Measurements from ENCODE around the gene KRIT1.

Gene KRIT1

GRCh38 chr7:92282221-92282814, 36.6 kb upstream of the KRIT1 start:
- TF ChIP-seq GABPA (IDR thresholded peaks at IDR 0.05; ENCODE audit: low read depth) (no peak), SPI1 (IDR thresholded peaks at IDR 0.05; ENCODE audit: borderline replicate concordance, low read depth) (no peak), POLR2AphosphoS5 (IDR thresholded peaks at IDR 0.05; ENCODE audit: low read depth) (no peak), REST (IDR thresholded peaks at IDR 0.05; ENCODE audit: insufficient replicate concordance, low read depth) (no peak), CTCF (IDR thresholded peaks at IDR 0.05; ENCODE audit: insufficient read depth, low read length) (no peak)
- no peak overlapping the region for H3K4me3 ChIP-seq (replicated peaks; ENCODE audit: insufficient read depth, low read length)
- DNase-seq (ENCODE audit: low read depth in 1 of 2, low spot score in 1 of 2), result no peak
- no peak overlapping the region for H3K27ac ChIP-seq (replicated peaks)
- H3K27me3 ChIP-seq (ENCODE audit: insufficient read depth, poor library complexity, severe bottlenecking), result no peaks in the 10 kb centered on the region

GRCh38 chr7:92281031-92281430, 35.3 kb upstream of the KRIT1 start:
- Histone ChIP-seq H3K27ac (replicated peaks) (no peak overlapping the region), H3K27me3 (ENCODE audit: insufficient read depth, poor library complexity, severe bottlenecking) (no peaks in the 10 kb centered on the region), H3K4me3 (replicated peaks; ENCODE audit: insufficient read depth, low read length) (no peak overlapping the region)
- TF ChIP-seq GABPA (IDR thresholded peaks at IDR 0.05; ENCODE audit: low read depth) (no peak), SPI1 (IDR thresholded peaks at IDR 0.05; ENCODE audit: borderline replicate concordance, low read depth) (no peak), CTCF (IDR thresholded peaks at IDR 0.05; ENCODE audit: insufficient read depth, low read length) (no peak), POLR2AphosphoS5 (IDR thresholded peaks at IDR 0.05; ENCODE audit: low read depth) (no peak), REST (IDR thresholded peaks at IDR 0.05; ENCODE audit: insufficient replicate concordance, low read depth) (no peak)
- no peak for DNase-seq (ENCODE audit: low read depth in 1 of 2, low spot score in 1 of 2)

GRCh38 chr7:92279396-92280031, 33.8 kb upstream of the KRIT1 start:
- Histone ChIP-seq H3K4me3 (replicated peaks; ENCODE audit: insufficient read depth, low read length) (no peak overlapping the region), H3K27ac (replicated peaks) (no peak overlapping the region), H3K27me3 (ENCODE audit: insufficient read depth, poor library complexity, severe bottlenecking) (no peaks in the 10 kb centered on the region)
- TF ChIP-seq GABPA (IDR thresholded peaks at IDR 0.05; ENCODE audit: low read depth), result no peak
- TF ChIP-seq CTCF (IDR thresholded peaks at IDR 0.05; ENCODE audit: insufficient read depth, low read length), result no peak
- TF ChIP-seq REST (IDR thresholded peaks at IDR 0.05; ENCODE audit: insufficient replicate concordance, low read depth), result no peak
- no peak for TF ChIP-seq POLR2AphosphoS5 (IDR thresholded peaks at IDR 0.05; ENCODE audit: low read depth)
- TF ChIP-seq SPI1 (IDR thresholded peaks at IDR 0.05; ENCODE audit: borderline replicate concordance, low read depth), result no peak
- no peak for DNase-seq (ENCODE audit: low read depth in 1 of 2, low spot score in 1 of 2)

Data from HL-60 (cell line).